PC-9 (cell line): Measurements from ENCODE around the gene FCN2.

Experiments used
- EZH2 ChIP-seq: fragments of 200-600 bp; sonication (generic); IDR thresholded peaks from 2 replicates; pipeline ENCODE4 v1.8.0; 2017; ENCODE audit warnings: antibody characterized with exemption, low read depth
- TF ChIP-seq, protein P1 (sequence below): fragments of 200-600 bp; sonication (generic); conservative IDR thresholded peaks from 2 replicates; pipeline ENCODE4 v1.6.1; 2017; ENCODE audit warnings: mixed run types, antibody characterized with exemption, mild to moderate bottlenecking, moderate library complexity

DNA sequence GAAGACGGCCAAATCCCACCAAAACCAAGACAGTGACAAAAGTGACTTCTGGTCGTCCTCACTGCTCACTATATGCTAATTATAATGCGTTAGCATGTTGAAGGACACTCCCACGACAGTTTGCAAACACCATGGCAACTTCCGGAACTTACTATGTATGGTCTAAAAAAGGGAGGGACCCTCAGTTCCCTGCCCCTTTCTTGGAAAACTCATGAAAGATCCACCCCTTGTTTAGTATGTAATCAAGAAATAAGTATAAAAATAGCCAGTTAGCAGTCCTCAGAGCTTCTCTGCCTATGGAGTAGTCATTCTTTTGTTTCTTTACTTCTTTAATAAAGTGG lies 9.5 kb downstream of the FCN2 start:
- TF ChIP-seq EZH2, result no peak
- TF ChIP-seq, protein P1, sequence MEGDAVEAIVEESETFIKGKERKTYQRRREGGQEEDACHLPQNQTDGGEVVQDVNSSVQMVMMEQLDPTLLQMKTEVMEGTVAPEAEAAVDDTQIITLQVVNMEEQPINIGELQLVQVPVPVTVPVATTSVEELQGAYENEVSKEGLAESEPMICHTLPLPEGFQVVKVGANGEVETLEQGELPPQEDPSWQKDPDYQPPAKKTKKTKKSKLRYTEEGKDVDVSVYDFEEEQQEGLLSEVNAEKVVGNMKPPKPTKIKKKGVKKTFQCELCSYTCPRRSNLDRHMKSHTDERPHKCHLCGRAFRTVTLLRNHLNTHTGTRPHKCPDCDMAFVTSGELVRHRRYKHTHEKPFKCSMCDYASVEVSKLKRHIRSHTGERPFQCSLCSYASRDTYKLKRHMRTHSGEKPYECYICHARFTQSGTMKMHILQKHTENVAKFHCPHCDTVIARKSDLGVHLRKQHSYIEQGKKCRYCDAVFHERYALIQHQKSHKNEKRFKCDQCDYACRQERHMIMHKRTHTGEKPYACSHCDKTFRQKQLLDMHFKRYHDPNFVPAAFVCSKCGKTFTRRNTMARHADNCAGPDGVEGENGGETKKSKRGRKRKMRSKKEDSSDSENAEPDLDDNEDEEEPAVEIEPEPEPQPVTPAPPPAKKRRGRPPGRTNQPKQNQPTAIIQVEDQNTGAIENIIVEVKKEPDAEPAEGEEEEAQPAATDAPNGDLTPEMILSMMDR, result no peak
